Fibroblast of the aortic adventitia (primary cell): Measurements from ENCODE around the gene NCOA4. TPM values are rescaled to one million over a fixed set of nuclear protein-coding genes. Genes with fewer than 3 reads are reported as not detected.
"Not testable (repeated sequence)": the region's sequence is repeated elsewhere in the genome, so short reads cannot be mapped to it uniquely, and the experiment has no call there.

Source experiments
- DNase-seq: peaks from one replicate; pipeline ENCODE4 v3.0.0-alpha.2; 2010; ENCODE audit warnings: low read depth
- H3K4me3 ChIP-seq: 2 replicates; pipeline ENCODE4 v1.5.1; 2011; ENCODE audit warnings: low read depth, mild to moderate bottlenecking, control low read depth, low read length, moderate library complexity
- total RNA-seq: library from RNA; depleted of rRNA; stranded (reverse); fragments of >200 nt; gene quantifications from 2 replicates; pipeline ENCODE4 v1.2.3, GENCODE V29; 2012; ENCODE audit warnings: low replicate concordance
- TF ChIP-seq, protein P1 (sequence below): IDR thresholded peaks from 2 replicates; pipeline ENCODE4 v1.5.1; 2011; ENCODE audit warnings: mild to moderate bottlenecking, low read length, control low read depth, inconsistent platforms; ENCODE audit not compliant: insufficient read depth

The NCOA4 gene
- total RNA-seq, 1 donor: 187 TPM

DNA sequence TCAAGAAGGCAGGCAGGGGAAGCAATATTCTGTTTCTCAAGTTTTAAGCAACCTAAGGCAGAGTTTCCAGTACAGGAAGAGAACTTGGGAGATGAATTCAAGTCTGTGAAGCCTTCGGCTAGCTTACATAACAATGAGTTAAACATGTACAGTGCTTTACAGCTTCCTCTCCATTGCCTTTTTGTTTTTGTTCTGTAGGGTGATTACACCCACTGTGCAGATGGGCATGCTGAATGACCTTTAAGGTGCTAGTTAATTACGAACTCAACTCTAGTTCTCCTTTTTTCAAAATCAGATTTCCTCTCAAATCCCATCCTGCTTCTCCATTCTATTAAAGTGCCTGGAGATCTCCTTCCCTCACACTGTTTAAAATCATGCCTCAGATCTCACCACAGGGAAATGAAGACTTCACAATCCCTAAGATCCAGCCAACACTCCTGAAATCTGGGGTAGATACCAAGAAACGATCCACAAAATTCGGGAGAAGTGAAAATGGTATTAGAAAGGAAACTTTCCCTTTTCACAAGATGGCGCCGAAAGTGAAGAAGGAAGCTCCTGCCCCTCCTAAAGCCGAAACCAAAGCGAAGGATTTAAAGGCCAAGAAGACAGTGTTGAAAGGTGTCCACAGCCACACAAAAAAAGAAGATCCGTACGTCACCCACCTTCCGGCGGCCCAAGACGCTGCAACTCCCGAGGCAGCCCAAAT lies 32.5 kb upstream of the NCOA4 start:
- no peak overlapping the region for H3K4me3 ChIP-seq
- no peak for DNase-seq
- TF ChIP-seq, protein P1, sequence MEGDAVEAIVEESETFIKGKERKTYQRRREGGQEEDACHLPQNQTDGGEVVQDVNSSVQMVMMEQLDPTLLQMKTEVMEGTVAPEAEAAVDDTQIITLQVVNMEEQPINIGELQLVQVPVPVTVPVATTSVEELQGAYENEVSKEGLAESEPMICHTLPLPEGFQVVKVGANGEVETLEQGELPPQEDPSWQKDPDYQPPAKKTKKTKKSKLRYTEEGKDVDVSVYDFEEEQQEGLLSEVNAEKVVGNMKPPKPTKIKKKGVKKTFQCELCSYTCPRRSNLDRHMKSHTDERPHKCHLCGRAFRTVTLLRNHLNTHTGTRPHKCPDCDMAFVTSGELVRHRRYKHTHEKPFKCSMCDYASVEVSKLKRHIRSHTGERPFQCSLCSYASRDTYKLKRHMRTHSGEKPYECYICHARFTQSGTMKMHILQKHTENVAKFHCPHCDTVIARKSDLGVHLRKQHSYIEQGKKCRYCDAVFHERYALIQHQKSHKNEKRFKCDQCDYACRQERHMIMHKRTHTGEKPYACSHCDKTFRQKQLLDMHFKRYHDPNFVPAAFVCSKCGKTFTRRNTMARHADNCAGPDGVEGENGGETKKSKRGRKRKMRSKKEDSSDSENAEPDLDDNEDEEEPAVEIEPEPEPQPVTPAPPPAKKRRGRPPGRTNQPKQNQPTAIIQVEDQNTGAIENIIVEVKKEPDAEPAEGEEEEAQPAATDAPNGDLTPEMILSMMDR: no peak

DNA sequence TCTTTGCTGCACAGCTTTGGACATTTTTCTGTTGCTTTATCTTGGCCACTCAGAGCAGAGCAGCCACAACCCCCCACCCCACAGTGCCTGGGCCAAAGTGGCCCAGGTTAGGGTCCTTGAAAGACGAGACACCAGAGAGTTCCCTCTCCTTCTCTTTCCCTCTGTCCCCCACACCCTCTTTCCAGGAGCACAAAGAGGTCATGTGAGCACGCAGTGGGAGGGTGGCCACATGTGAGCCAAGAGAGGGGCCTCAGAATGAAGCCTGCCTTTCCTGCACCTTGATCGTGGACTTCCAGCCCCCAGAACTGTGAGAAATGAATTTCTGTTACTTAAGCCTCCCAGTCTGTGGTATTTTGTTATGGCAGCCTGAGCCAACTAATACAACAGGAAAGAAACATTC lies 30.3 kb upstream of the NCOA4 start:
- no peak for DNase-seq
- TF ChIP-seq, protein P1: no peak
- no peak overlapping the region for H3K4me3 ChIP-seq

DNA sequence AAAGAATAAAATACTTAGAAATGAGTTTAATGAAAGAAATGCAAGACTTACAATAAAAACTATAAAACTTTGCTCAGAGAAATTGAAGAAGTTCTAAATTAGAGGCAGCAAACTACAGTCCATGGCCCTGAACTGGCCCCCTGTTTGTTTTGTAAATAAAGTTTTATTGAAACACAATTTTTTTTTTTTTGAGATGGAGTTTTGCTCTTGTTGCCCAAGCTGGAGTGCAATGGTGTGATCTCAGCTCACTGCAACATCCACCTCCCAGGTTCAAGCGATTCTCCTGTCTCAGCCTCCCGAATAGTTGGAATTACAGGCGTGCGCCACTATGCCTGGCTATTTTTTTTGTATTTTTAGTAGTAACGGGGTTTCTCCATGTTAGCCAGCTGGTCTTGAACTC lies 27.5 kb upstream of the NCOA4 start:
- not testable (repeated sequence) for H3K4me3 ChIP-seq, DNase-seq

DNA sequence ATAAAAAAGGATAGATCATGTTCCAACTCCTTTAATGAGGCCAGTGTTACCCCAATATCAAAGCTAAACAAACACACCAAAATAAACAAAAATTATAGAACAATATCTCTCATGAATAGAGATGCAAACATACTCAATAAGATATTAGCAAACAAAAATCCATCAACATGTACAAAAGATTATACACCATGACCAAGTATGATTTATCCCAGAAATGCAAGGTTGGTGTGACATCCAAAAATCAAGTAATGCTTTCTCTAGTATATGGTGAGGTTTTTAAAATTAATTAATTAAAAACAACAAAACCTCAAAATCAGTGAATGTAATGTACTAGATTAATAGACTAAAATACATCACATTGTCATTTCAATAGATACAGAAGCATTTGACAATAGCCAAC lies 26.6 kb upstream of the NCOA4 start:
- TF ChIP-seq, protein P1: no peak
- no peak for DNase-seq
- H3K4me3 ChIP-seq: no peak overlapping the region

DNA sequence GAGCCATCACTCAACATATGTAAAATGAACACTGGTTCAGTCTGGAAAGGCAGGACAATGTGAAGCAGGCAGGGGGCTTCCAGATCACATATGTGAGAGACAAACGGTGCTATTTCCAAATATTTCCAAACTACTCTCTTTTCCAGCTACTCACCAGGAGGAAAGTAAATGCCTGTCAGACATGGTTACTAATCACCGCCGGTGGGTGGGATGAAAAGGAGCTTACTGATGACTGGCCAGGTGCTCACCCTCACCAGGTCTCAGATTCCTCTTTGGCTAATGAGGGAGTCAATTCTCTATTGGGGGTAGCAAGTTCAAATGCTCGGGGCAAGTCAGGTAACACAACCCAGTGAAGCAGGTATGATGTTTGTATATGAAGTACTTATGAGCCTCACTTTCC lies 25.3 kb upstream of the NCOA4 start:
- TF ChIP-seq, protein P1: no peak
- H3K4me3 ChIP-seq: no peak overlapping the region
- no peak for DNase-seq

DNA sequence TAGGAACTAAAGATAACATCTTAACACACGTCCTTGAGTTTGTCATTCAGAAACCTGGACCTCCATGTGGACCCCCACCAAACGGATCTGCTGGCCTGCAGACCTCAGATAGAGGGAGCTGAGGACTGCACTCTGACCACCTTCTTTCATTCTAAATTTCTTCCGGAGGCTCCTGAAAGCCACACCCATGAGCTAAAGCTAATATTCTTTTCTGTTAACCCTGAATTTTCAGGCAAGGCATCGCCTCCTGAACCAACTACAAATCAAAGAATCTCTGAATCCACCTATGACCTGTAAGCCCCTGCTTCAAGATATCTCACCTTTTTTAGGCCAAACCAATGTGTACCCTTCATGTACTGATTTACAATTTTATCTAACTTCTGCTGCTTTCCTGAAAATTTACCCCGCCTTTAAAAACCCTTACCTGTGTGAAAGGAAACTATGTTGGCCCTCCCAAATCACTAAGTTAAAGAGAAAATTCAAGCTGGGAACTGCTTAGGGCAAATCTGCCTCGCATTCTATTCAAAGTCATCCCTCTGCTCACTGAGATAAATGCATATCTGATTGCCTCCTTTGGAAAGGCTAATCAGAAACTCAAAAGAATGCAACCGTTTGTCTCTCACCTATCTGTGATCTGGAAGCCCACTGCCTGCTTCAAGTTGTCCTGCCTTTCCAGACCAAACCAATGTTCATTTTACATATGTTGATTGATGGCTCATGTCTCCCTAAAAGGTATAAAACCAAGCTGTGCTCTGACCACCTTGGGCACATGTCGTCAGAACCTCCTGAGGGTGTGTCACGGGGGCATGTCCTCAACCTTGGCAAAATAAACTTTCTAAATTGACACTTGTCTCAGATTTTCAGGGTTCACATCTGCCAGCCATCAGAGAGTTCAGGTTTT lies 23.4 kb upstream of the NCOA4 start:
- no peak overlapping the region for H3K4me3 ChIP-seq
- DNase-seq: no peak
- TF ChIP-seq, protein P1: no peak

DNA sequence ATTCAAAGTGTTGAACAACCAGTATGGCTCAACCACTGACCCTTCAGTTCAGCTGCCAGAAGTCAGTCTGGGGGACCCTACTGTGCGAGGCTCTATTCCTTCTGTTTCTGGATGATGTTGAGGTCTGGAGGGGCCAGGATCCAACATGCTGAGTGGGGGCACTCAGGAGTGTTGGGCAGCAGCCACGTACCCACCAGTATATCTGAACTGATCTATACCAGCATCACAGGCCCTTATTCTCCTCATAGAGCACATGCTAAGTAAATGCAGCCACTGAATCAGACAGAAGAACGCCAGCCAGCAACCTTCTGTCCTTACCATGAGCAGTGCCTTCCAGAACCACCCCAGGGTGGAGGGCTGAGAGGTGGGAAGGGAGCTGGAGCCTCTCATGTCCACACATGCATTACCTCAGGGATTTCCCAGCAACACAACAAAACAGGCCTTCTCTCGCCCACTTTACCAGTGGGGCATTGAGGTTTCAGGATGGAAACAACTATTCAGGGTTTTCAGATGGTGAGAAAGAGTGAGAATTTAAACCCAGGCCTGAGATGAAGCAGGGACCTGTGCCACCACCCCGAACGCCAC lies 22.5 kb upstream of the NCOA4 start:
- TF ChIP-seq, protein P1: no peak
- no peak overlapping the region for H3K4me3 ChIP-seq
- DNase-seq: no peak
